ENCODE results near the gene SLC22A17.
"Not testable (repeated sequence)": the region's sequence is repeated elsewhere in the genome, so short reads cannot be mapped to it uniquely, and the experiment has no call there.

Gene SLC22A17

GRCh38 chr14:23386999-23387398 is 34.3 kb upstream of the SLC22A17 start:
- in situ Hi-C loops (cut with HindIII; ENCODE audit: low sequenced_read_pairs): no loop called here
- TF ChIP-seq, protein P1, sequence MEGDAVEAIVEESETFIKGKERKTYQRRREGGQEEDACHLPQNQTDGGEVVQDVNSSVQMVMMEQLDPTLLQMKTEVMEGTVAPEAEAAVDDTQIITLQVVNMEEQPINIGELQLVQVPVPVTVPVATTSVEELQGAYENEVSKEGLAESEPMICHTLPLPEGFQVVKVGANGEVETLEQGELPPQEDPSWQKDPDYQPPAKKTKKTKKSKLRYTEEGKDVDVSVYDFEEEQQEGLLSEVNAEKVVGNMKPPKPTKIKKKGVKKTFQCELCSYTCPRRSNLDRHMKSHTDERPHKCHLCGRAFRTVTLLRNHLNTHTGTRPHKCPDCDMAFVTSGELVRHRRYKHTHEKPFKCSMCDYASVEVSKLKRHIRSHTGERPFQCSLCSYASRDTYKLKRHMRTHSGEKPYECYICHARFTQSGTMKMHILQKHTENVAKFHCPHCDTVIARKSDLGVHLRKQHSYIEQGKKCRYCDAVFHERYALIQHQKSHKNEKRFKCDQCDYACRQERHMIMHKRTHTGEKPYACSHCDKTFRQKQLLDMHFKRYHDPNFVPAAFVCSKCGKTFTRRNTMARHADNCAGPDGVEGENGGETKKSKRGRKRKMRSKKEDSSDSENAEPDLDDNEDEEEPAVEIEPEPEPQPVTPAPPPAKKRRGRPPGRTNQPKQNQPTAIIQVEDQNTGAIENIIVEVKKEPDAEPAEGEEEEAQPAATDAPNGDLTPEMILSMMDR (IDR thresholded peaks at IDR 0.05; ENCODE audit: low read depth, low read length): no peak
- H3K4me3 ChIP-seq (ENCODE audit: low read depth, low read length): no peak overlapping the region
- DNase-seq (ENCODE audit: low read depth, low spot score): no peak

GRCh38 chr14:23386266-23386657 is 33.6 kb upstream of the SLC22A17 start:
- DNase-seq (ENCODE audit: low read depth, low spot score); in situ Hi-C loops (cut with HindIII; ENCODE audit: low sequenced_read_pairs); H3K4me3 ChIP-seq (ENCODE audit: low read depth, low read length): not testable (repeated sequence)

- DNase-seq (ENCODE audit: low read depth, low spot score): no peak
- in situ Hi-C loops (cut with HindIII; ENCODE audit: low sequenced_read_pairs): no loop called here
- no peak overlapping the region for H3K4me3 ChIP-seq (ENCODE audit: low read depth, low read length)
- TF ChIP-seq, protein P1 (IDR thresholded peaks at IDR 0.05; ENCODE audit: low read depth, low read length): no peak
Measured at GRCh38 chr14:23385642-23386265, 33.1 kb upstream of the SLC22A17 start.

DNA sequence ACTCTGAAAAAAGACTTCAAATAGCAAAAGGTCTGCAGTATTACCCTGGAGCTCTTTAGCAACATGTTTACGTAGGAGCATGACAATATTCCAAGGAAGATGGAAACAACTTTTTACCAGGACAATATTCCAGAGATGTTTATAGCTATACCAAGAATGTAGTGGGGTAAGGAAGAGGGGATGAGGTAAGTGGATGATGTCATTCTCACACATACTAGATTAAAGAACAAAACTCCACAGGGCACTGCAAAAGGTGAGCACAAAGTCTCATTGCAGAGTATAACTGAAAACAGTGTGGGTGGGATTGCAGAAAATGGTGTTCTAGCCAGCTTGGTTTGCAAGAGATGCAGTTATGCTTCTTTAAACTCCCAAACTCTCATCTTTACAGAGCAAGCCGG is 32.6 kb upstream of the SLC22A17 start:
- no peak overlapping the region for H3K4me3 ChIP-seq (ENCODE audit: low read depth, low read length)
- TF ChIP-seq, protein P1 (IDR thresholded peaks at IDR 0.05; ENCODE audit: low read depth, low read length): no peak
- in situ Hi-C loops (cut with HindIII; ENCODE audit: low sequenced_read_pairs): no loop called here
- no peak for DNase-seq (ENCODE audit: low read depth, low spot score)

GRCh38 chr14:23384364-23385080 is 31.8 kb upstream of the SLC22A17 start:
- TF ChIP-seq, protein P1 (IDR thresholded peaks at IDR 0.05; ENCODE audit: low read depth, low read length): no peak
- in situ Hi-C loops (cut with HindIII; ENCODE audit: low sequenced_read_pairs): no loop called here
- no peak for DNase-seq (ENCODE audit: low read depth, low spot score)
- H3K4me3 ChIP-seq (ENCODE audit: low read depth, low read length): no peak overlapping the region

DNA sequence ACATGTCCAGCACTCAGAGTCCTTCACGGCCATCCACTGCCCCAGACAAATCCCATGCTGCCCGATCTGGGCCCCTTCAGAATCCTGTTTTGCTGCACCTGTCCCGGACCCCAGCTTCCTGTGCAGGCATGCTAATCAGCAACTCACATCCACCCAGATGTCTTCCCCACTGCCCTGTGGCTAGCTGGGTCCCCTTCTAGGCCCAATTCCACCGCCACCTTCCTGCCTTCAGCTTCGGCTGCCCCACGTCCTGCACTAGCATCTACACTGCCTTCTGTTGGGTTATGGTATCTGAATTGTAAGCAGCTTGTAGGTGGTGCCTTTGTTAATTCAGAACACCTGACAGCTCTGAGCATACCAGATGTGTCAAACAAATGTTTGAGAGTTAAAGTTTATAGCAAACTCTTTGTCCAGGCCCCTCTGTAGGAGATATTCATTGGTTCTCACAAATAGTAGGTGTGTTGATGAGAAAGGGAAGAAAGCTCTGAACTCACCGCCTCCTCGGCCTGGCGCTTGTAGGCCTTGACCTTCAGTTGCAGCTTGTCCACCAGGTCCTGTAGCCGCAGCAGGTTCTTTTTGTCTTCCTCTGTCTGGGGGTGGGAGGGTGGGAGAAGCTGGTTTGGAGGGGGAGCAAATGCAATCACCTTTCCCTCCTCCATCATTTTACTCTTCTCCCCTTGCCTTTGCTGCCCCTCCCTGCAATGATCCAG is 30.2 kb upstream of the SLC22A17 start:
- DNase-seq (ENCODE audit: low read depth, low spot score): no peak
- in situ Hi-C loops (cut with HindIII; ENCODE audit: low sequenced_read_pairs): no loop called here
- H3K4me3 ChIP-seq (ENCODE audit: low read depth, low read length): no peak overlapping the region
- TF ChIP-seq, protein P1 (IDR thresholded peaks at IDR 0.05; ENCODE audit: low read depth, low read length): no peak

DNA sequence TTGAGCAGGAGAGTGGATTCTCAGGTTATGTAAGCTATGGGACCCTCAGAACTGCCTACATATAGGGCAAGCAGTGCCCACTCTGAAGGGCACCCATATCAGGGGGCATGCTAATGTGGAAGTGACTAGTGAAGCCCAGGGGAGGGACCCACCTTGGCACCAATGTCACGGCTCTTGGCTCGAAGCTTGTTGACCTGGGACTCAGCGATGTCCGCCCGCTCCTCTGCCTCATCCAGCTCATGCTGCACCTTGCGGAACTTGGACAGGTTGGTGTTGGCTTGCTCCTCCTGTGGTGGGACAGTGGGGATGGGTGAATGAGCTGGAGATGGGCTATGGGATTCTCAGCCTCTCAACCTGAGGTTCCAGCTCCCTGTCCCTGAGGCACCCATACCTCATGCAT is 29.6 kb upstream of the SLC22A17 start:
- in situ Hi-C loops (cut with HindIII; ENCODE audit: low sequenced_read_pairs): no loop called here
- no peak overlapping the region for H3K4me3 ChIP-seq (ENCODE audit: low read depth, low read length)
- DNase-seq (ENCODE audit: low read depth, low spot score): no peak
- TF ChIP-seq, protein P1 (IDR thresholded peaks at IDR 0.05; ENCODE audit: low read depth, low read length): no peak
